Activated naive CD4-positive, alpha-beta T cell treated with anti-CD3 and anti-CD28 coated beads, Interleukin-2, amount 50 U/mL, for 72 hours (primary cell): ENCODE data around the gene S100A16. TPM values are rescaled to one million over a fixed set of nuclear protein-coding genes. Genes with fewer than 3 reads are reported as not detected.
"Not testable (repeated sequence)": the region's sequence is repeated elsewhere in the genome, so short reads cannot be mapped to it uniquely, and the experiment has no call there.

Source experiments
- ATAC-seq, 2 donors: fragments of 150-1000 bp; cut with Tn5 transposase; 2 replicates each; pipeline ENCODE4 v1.10.0; 2021; ENCODE audit warnings: mild to moderate bottlenecking in 2 of 2, moderate library complexity in 2 of 2
- DNase-seq, 2 donors: peaks; one replicate each; pipeline ENCODE4 v3.0.0; 2021 to 2022; ENCODE audit warnings: low spot score in 2 of 2
- H3K27ac Mint-ChIP-seq, 2 donors: one replicate each; pipeline ENCODE4 v1.8.0; 2022; ENCODE audit warnings: mild to moderate bottlenecking in 2 of 2, mixed read lengths in 2 of 2
- H3K36me3 Mint-ChIP-seq, 2 donors: one replicate each; pipeline ENCODE4 v1.8.0; 2022; ENCODE audit warnings: mixed read lengths in 2 of 2
- H3K9me3 Mint-ChIP-seq, 2 donors: one replicate each; pipeline ENCODE4 v1.8.0; 2022; ENCODE audit warnings: mixed read lengths in 2 of 2
- total RNA-seq, 2 donors: library from RNA; stranded (reverse); gene quantifications; one replicate each; pipeline ENCODE4 v1.2.3, GENCODE V29; 2022

The S100A16 gene
- total RNA-seq, 2 donors from 2014 or later, result not detected

- peak; percentile 84 to 91 for DNase-seq
- Mint-ChIP-seq H3K36me3 (no peaks in the 10 kb centered on the region), H3K9me3 (no peaks in the 10 kb centered on the region), H3K27ac (peak overlapping the region; percentile 91 to 96)
- ATAC-seq, result peak; percentile 85
Measured at GRCh38 chr1:153566414-153567371, 46.2 kb downstream of the S100A16 start.

GRCh38 chr1:153565529-153566374 lies 47.2 kb downstream of the S100A16 start, which contains the start of gene S100A2:
TSS of gene S100A2 (minus strand) at chr1:153565844. CDS start at chr1:153563877, 1,967 bp downstream.
- DNase-seq (peak; percentile 55 to 77), ATAC-seq (peak; percentile 54 to 71)
- H3K27ac Mint-ChIP-seq, result peak within 1 kb of the TSS; percentile 91 to 100
- no peaks in the 10 kb centered on the region for H3K9me3 Mint-ChIP-seq
- no peaks in the 10 kb centered on the region for H3K36me3 Mint-ChIP-seq

- H3K27ac Mint-ChIP-seq, result no peak overlapping the region
- no peak for ATAC-seq
- no peaks in the 10 kb centered on the region for H3K36me3 Mint-ChIP-seq
- DNase-seq, result no peak
- H3K9me3 Mint-ChIP-seq, result no peaks in the 10 kb centered on the region
Measured at GRCh38 chr1:153563991-153564390, 48.9 kb downstream of the S100A16 start.

GRCh38 chr1:153563483-153563901 lies 49.4 kb downstream of the S100A16 start:
- H3K9me3 Mint-ChIP-seq, result no peaks in the 10 kb centered on the region
- no peak for ATAC-seq
- H3K36me3 Mint-ChIP-seq, result no peaks in the 10 kb centered on the region
- no peak for DNase-seq
- H3K27ac Mint-ChIP-seq, result no peak overlapping the region

GRCh38 chr1:153562021-153562420 lies 50.9 kb downstream of the S100A16 start:
- not testable (repeated sequence) for H3K36me3 Mint-ChIP-seq, ATAC-seq, DNase-seq, H3K9me3 Mint-ChIP-seq
- peak overlapping the region in 1 of 2 donors; percentile 39 for H3K27ac Mint-ChIP-seq

- DNase-seq (no peak), ATAC-seq (no peak)
- H3K36me3 Mint-ChIP-seq, result no peaks in the 10 kb centered on the region
- H3K9me3 Mint-ChIP-seq, result no peaks in the 10 kb centered on the region
- H3K27ac Mint-ChIP-seq, result peak overlapping the region; percentile 39 to 44
Measured at GRCh38 chr1:153561466-153561985, 51.4 kb downstream of the S100A16 start.

GRCh38 chr1:153560771-153561465 lies 52.0 kb downstream of the S100A16 start:
- Mint-ChIP-seq H3K9me3 (no peaks in the 10 kb centered on the region), H3K36me3 (no peaks in the 10 kb centered on the region), H3K27ac (peak overlapping the region in 1 of 2 donors; percentile 39)
- ATAC-seq, result no peak
- no peak for DNase-seq

GRCh38 chr1:153560241-153560640 lies 52.7 kb downstream of the S100A16 start:
- Mint-ChIP-seq H3K9me3 (no peaks in the 10 kb centered on the region), H3K36me3 (no peaks in the 10 kb centered on the region), H3K27ac (peak overlapping the region in 1 of 2 donors; percentile 50)
- ATAC-seq (no peak), DNase-seq (no peak)

- no peak for DNase-seq
- no peaks in the 10 kb centered on the region for H3K36me3 Mint-ChIP-seq
- H3K27ac Mint-ChIP-seq, result no peak overlapping the region
- no peak for ATAC-seq
- H3K9me3 Mint-ChIP-seq, result no peaks in the 10 kb centered on the region
Measured at GRCh38 chr1:153557877-153558276, 55.1 kb downstream of the S100A16 start.

Other genes starting within 250 kb of the S100A16 start
- not detected for gene S100A12, start 237.5 kb downstream of the S100A16 start, total RNA-seq
- not detected for gene S100A8, start 222.1 kb downstream of the S100A16 start, total RNA-seq
- not detected for gene S100A7A, start 196.6 kb downstream of the S100A16 start, total RNA-seq
- gene S100A7, start 152.5 kb downstream of the S100A16 start, total RNA-seq, result not detected
- 100 to 1,000 TPM; 260 to 445 TPM for gene S100A6, start 77.1 kb downstream of the S100A16 start, total RNA-seq
- gene S100A5, start 72.2 kb downstream of the S100A16 start, total RNA-seq, result 1 to 10 TPM; 2.0 to 3.9 TPM
- 100 to 1,000 TPM; 186 to 368 TPM for gene S100A4, start 67.3 kb downstream of the S100A16 start, total RNA-seq
- not detected for gene S100A3, start 63.9 kb downstream of the S100A16 start, total RNA-seq
- gene S100A2, start 47.3 kb downstream of the S100A16 start, total RNA-seq, result 1 to 10 TPM; 1.0 to 7.8 TPM
- not detected for gene S100A14, start 3.2 kb upstream of the S100A16 start, total RNA-seq
- gene S100A13, start 14.4 kb upstream of the S100A16 start, total RNA-seq, result 1 to 10 TPM; 4.2 to 6.0 TPM
- gene S100A1, start 15.3 kb upstream of the S100A16 start, total RNA-seq, result not detected
- 10 to 100 TPM; 83.3 to 91.3 TPM for gene CHTOP, start 20.9 kb upstream of the S100A16 start, total RNA-seq
- gene SNAPIN, start 45.6 kb upstream of the S100A16 start, total RNA-seq, result 10 to 100 TPM; 16.1 to 35.4 TPM
- 100 to 1,000 TPM; 247 to 316 TPM for gene ILF2, start 57.9 kb upstream of the S100A16 start, total RNA-seq
- not detected for gene NPR1, start 65.6 kb upstream of the S100A16 start, total RNA-seq
- gene INTS3, start 114.9 kb upstream of the S100A16 start, total RNA-seq, result 10 to 100 TPM; 58.2 to 64.9 TPM
- gene SLC27A3, start 162.3 kb upstream of the S100A16 start, total RNA-seq, result 1 to 10 TPM; 7.0 to 8.3 TPM